Ascending aorta (tissue), 2 donors: Measurements from ENCODE around the gene GADD45G. TPM values are rescaled to one million over a fixed set of nuclear protein-coding genes. Genes with fewer than 3 reads are reported as not detected.

Experiments used
- DNase-seq, 2 donors: peaks; one replicate each; pipeline ENCODE4 v3.0.0-alpha.2; 2019; ENCODE audit warnings: low spot score in 2 of 2
- H3K27ac ChIP-seq, 2 donors: fragments of 200-600 bp; sonication (generic); one replicate each; pipeline ENCODE4 v1.5.1; 2016 to 2017; ENCODE audit warnings: mild to moderate bottlenecking in 1 of 2
- H3K27me3 ChIP-seq: fragments of 200-600 bp; sonication (generic); one replicate; pipeline ENCODE4 v1.5.1; 2017
- H3K36me3 ChIP-seq, 2 donors: fragments of 200-600 bp; sonication (generic); one replicate each; pipeline ENCODE4 v1.5.1; 2016
- H3K4me1 ChIP-seq, 2 donors: fragments of 200-600 bp; sonication (generic); one replicate each; pipeline ENCODE4 v1.5.1; 2016 to 2017; ENCODE audit warnings: mild to moderate bottlenecking in 1 of 2
- H3K4me3 ChIP-seq, 2 donors: fragments of 200-600 bp; sonication (generic); one replicate each; pipeline ENCODE4 v1.5.1; 2016 to 2017; ENCODE audit warnings: mild to moderate bottlenecking in 1 of 2
- H3K9me3 ChIP-seq, 2 donors: fragments of 200-600 bp; sonication (generic); one replicate each; pipeline ENCODE4 v1.5.1; 2016
- CTCF ChIP-seq, 3 experiments: fragments of 200-600 bp in 2 of 3; fragments of 450-650 bp in 1 of 3; sonication (generic) in 2 of 3; IDR thresholded peaks; one replicate each; pipeline ENCODE4 v1.5.1; 2016 to 2019; ENCODE audit warnings: antibody characterized with exemption in 3 of 3, mild to moderate bottlenecking in 1 of 3, moderate library complexity in 1 of 3
- intact Hi-C: fragments of 100-400 bp; cut with DNase I; formaldehyde crosslinking; loops from one replicate; pipeline ENCODE4 v1.15.1; 2023
- total RNA-seq: library from RNA; depleted of rRNA; stranded (reverse); fragments of >200 nt; gene quantifications from one replicate; pipeline ENCODE4 v1.1.0, GENCODE V29; 2016

Gene GADD45G
- total RNA-seq, 1 donor from 2014 or later, result 4.6 TPM

- Histone ChIP-seq H3K27me3 (no peaks in the 10 kb centered on the region), H3K36me3 (no peaks in the 10 kb centered on the region), H3K4me3 (peak overlapping the region in 1 of 2 donors; percentile 28), H3K27ac (peak overlapping the region; percentile 83 to 87), H3K4me1 (peaks cover 11 to 32% of the 10 kb centered on the region in 2 donors), H3K9me3 (no peaks in the 10 kb centered on the region)
- no peak for DNase-seq
- no peak for TF ChIP-seq CTCF (IDR thresholded peaks at IDR 0.05)
- intact Hi-C loops, result loop anchor here (1.0 to 10.0 kb wide), 3 partner anchors 33 to 366 kb away; no protein-coding TSS in a partner anchor
Observed at GRCh38 chr9:89638893-89639292, 34.1 kb downstream of the GADD45G start.

- peak; percentile 39 to 87 for DNase-seq
- H3K27ac ChIP-seq, result peak overlapping the region; percentile 83 to 87
- no peaks in the 10 kb centered on the region for H3K27me3 ChIP-seq
- no peaks in the 10 kb centered on the region for H3K36me3 ChIP-seq
- peaks cover 11 to 32% of the 10 kb centered on the region in 2 donors for H3K4me1 ChIP-seq
- no peak for TF ChIP-seq CTCF (IDR thresholded peaks at IDR 0.05)
- intact Hi-C loops, result loop anchor here (1.0 to 10.0 kb wide), 3 partner anchors 33 to 365 kb away; no protein-coding TSS in a partner anchor
- no peaks in the 10 kb centered on the region for H3K9me3 ChIP-seq
- H3K4me3 ChIP-seq, result peak overlapping the region in 1 of 2 donors; percentile 28
Observed at GRCh38 chr9:89639367-89639795, 34.6 kb downstream of the GADD45G start.

GRCh38 chr9:89639961-89640360 is 35.1 kb downstream of the GADD45G start:
- intact Hi-C loops, result loop anchor here (1.0 to 10.0 kb wide), 3 partner anchors 34 to 365 kb away; no protein-coding TSS in a partner anchor
- Histone ChIP-seq H3K4me3 (peak overlapping the region in 1 of 2 donors; percentile 28), H3K9me3 (no peaks in the 10 kb centered on the region), H3K27ac (peak overlapping the region; percentile 83 to 87), H3K36me3 (no peaks in the 10 kb centered on the region), H3K27me3 (no peaks in the 10 kb centered on the region), H3K4me1 (peaks cover 11 to 28% of the 10 kb centered on the region in 2 donors)
- no peak for DNase-seq
- TF ChIP-seq CTCF (IDR thresholded peaks at IDR 0.05), result no peak

DNA sequence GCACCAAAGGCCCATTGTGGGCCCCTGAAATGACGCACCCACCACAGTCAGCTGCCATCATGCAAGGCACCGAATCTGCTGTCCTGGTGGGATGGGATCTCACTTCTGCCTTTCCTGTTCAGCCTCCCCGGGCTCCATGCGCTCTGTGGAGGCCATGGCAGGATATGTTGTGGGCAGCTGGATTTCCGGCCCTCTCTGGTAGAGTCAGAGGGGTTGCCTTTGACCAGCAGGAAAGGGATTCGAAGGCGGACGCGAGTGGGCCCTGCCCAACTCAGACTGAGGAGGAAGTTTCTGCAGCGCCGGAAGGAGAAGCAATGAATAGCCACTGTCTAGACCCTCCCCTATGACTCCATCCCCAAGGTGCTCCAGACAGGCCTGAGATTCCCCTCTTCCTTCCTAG is 35.5 kb downstream of the GADD45G start:
- H3K9me3 ChIP-seq, result no peaks in the 10 kb centered on the region
- H3K4me3 ChIP-seq, result peak overlapping the region; percentile 17 to 28
- no peaks in the 10 kb centered on the region for H3K36me3 ChIP-seq
- peaks cover 9 to 26% of the 10 kb centered on the region in 2 donors for H3K4me1 ChIP-seq
- no peaks in the 10 kb centered on the region for H3K27me3 ChIP-seq
- intact Hi-C loops, result no loop called here
- H3K27ac ChIP-seq, result peak overlapping the region; percentile 83 to 87
- no peak for DNase-seq
- no peak for TF ChIP-seq CTCF (IDR thresholded peaks at IDR 0.05)

DNA sequence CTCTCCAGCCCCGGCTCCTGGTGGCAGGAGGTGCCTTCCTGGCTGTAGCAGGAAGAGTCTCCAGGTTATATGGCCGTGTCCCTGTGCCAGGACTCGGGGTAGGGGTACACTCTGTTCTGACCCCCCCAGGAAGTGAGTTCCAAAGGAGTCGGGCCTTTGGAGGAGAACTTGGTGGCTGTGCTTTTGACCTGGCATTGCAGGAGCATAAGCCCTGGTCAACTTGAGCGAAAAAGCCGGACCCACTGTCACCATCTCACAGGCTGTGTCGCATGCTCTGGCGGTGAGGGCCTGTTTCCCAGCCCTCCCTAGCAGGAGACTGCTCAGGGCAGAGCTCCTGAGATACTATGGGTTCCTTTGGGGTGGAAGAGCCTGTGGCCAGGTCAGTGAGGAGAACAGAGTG is 36.0 kb downstream of the GADD45G start:
- H3K9me3 ChIP-seq, result no peaks in the 10 kb centered on the region
- H3K27ac ChIP-seq, result peak overlapping the region; percentile 83 to 87
- H3K27me3 ChIP-seq, result no peaks in the 10 kb centered on the region
- intact Hi-C loops, result no loop called here
- peaks cover 7 to 22% of the 10 kb centered on the region in 2 donors for H3K4me1 ChIP-seq
- DNase-seq, result no peak
- H3K36me3 ChIP-seq, result no peaks in the 10 kb centered on the region
- no peak for TF ChIP-seq CTCF (IDR thresholded peaks at IDR 0.05)
- H3K4me3 ChIP-seq, result no peak overlapping the region
